ENCODE data around the gene RNF180.

DNA sequence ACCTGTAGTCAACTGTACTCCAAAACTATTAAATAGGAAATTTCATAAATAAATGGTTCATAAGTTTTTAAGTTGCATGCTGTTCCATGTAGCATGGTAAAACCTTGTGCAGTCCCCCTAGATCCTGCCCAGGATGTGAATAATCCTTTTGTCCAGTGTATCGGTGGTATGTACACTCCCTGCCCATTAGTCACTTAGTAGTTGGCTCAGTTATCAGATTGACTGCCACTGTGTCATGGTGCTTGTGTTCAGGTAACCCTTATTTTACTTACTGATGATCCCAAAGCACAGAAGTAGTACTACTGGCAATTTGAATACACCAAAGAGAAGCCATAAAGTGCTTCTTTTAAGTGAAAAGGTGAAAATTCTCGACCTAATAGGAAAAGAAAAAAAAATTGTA lies 134.2 kb downstream of the RNF180 start:
- no peak for TF ChIP-seq SP1 (IDR thresholded peaks at IDR 0.05)
- no peak for TF ChIP-seq SP1 (CRISPR knock-in tag; IDR thresholded peaks at IDR 0.05)
- TF ChIP-seq, protein P1, sequence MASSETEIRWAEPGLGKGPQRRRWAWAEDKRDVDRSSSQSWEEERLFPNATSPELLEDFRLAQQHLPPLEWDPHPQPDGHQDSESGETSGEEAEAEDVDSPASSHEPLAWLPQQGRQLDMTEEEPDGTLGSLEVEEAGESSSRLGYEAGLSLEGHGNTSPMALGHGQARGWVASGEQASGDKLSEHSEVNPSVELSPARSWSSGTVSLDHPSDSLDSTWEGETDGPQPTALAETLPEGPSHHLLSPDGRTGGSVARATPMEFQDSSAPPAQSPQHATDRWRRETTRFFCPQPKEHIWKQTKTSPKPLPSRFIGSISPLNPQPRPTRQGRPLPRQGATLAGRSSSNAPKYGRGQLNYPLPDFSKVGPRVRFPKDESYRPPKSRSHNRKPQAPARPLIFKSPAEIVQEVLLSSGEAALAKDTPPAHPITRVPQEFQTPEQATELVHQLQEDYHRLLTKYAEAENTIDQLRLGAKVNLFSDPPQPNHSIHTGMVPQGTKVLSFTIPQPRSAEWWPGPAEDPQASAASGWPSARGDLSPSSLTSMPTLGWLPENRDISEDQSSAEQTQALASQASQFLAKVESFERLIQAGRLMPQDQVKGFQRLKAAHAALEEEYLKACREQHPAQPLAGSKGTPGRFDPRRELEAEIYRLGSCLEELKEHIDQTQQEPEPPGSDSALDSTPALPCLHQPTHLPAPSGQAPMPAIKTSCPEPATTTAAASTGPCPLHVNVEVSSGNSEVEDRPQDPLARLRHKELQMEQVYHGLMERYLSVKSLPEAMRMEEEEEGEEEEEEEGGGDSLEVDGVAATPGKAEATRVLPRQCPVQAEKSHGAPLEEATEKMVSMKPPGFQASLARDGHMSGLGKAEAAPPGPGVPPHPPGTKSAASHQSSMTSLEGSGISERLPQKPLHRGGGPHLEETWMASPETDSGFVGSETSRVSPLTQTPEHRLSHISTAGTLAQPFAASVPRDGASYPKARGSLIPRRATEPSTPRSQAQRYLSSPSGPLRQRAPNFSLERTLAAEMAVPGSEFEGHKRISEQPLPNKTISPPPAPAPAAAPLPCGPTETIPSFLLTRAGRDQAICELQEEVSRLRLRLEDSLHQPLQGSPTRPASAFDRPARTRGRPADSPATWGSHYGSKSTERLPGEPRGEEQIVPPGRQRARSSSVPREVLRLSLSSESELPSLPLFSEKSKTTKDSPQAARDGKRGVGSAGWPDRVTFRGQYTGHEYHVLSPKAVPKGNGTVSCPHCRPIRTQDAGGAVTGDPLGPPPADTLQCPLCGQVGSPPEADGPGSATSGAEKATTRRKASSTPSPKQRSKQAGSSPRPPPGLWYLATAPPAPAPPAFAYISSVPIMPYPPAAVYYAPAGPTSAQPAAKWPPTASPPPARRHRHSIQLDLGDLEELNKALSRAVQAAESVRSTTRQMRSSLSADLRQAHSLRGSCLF (CRISPR knock-in tag; IDR thresholded peaks at IDR 0.05; ENCODE audit: borderline replicate concordance), result no peak
- TF ChIP-seq ZNF567 (CRISPR knock-in tag; IDR thresholded peaks at IDR 0.05; ENCODE audit: borderline replicate concordance), result no peak
- no peak for TF ChIP-seq AFF4 (CRISPR knock-in tag; IDR thresholded peaks at IDR 0.05)
- no peak for TF ChIP-seq EZH2 (conservative IDR thresholded peaks at IDR 0.05; ENCODE audit: low read depth, low read length)
- no peak for TF ChIP-seq SMC3 (IDR thresholded peaks at IDR 0.05; ENCODE audit: low read length)
- no peak for TF ChIP-seq IRF2 (CRISPR knock-in tag; IDR thresholded peaks at IDR 0.05)
- TF ChIP-seq RAD21 (CRISPR knock-in tag; IDR thresholded peaks at IDR 0.05), result no peak
- TF ChIP-seq, protein P2, sequence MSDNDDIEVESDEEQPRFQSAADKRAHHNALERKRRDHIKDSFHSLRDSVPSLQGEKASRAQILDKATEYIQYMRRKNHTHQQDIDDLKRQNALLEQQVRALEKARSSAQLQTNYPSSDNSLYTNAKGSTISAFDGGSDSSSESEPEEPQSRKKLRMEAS (IDR thresholded peaks at IDR 0.05), result no peak
- no peak for TF ChIP-seq ZNF207 (IDR thresholded peaks at IDR 0.05; ENCODE audit: borderline replicate concordance)

Measured in HepG2 (cell line).